Endothelial cell of umbilical vein (primary cell): Measurements from ENCODE around the gene SERPINB10. TPM values are rescaled to one million over a fixed set of nuclear protein-coding genes. Genes with fewer than 3 reads are reported as not detected.

ENCODE experiments used
- BruUV-seq: library from RNA; stranded (reverse); fragments of 400-500 nt; replicated peaks from 2 replicates; lab custom pipeline; 2021; lab: Mats Ljungman, UMichigan
- CTCF ChIA-PET: fragments of 300-600, 350-600 bp; sonication (Branson Sonifier 250); formaldehyde crosslinking; loops from one replicate; lab custom pipeline; 2021; ENCODE audit warnings: antibody characterized with exemption, inconsistent platforms; lab: Charles Lee
- POLR2A ChIA-PET: fragments of 300-600, 350-600 bp; sonication (Branson Sonifier 250); formaldehyde crosslinking; loops from one replicate; lab custom pipeline; 2021; ENCODE audit warnings: antibody characterized with exemption, inconsistent platforms; lab: Charles Lee
- DNase-seq: peaks from one replicate; pipeline ENCODE4 v3.0.0-alpha.2; 2011; ENCODE audit warnings: low read depth, low spot score
- FAIRE-seq: peaks from 2 replicates; lab custom pipeline; 2011; peaks lifted over from hg19 to GRCh38; lab: Jason Lieb, UNC
- H2AFZ ChIP-seq: 2 replicates; pipeline ENCODE4 v1.6.0; 2012; ENCODE audit warnings: low read depth, low read length, control low read depth, inconsistent platforms
- H3K27ac ChIP-seq: 2 replicates; pipeline ENCODE4 v1.5.1; 2011; ENCODE audit warnings: low read depth, mild to moderate bottlenecking, control low read depth, low read length, moderate library complexity; ENCODE audit not compliant: insufficient read depth
- H3K27me3 ChIP-seq, 2 experiments: 2 replicates each; pipeline versions ENCODE4 v1.6.0 to v1.6.1; 2011; ENCODE audit warnings: low read length in 2 of 2, mixed read lengths in 1 of 2; ENCODE audit not compliant: control insufficient read depth in 2 of 2, insufficient read depth in 2 of 2
- H3K36me3 ChIP-seq, 2 experiments: 2 replicates in 1 of 2; 3 replicates in 1 of 2; pipeline ENCODE4 v1.5.1; 2011; ENCODE audit warnings: low read length in 2 of 2, mild to moderate bottlenecking in 1 of 2, moderate library complexity in 1 of 2; ENCODE audit not compliant: control insufficient read depth in 2 of 2, insufficient read depth in 2 of 2; ENCODE audit errors: extremely low read depth in 1 of 2
- H3K4me1 ChIP-seq: 3 replicates; pipeline ENCODE4 v1.5.1; 2011; ENCODE audit warnings: mild to moderate bottlenecking, low read length; ENCODE audit not compliant: control insufficient read depth, insufficient read depth; ENCODE audit errors: extremely low read depth
- H3K4me2 ChIP-seq: 2 replicates; pipeline ENCODE4 v1.6.1; 2011; ENCODE audit warnings: low read length, control low read depth, mixed read lengths; ENCODE audit not compliant: insufficient read depth
- H3K4me3 ChIP-seq, 3 experiments: fragments of 200-600 bp in 1 of 3; sonication (generic), shearing (Covaris generic) in 1 of 3; replicated peaks in 1 of 3; 2 replicates each; pipeline ENCODE4 v1.5.1; 2011 to 2016; ENCODE audit warnings: control low read depth in 3 of 3, low read length in 3 of 3, mild to moderate bottlenecking in 2 of 3, inconsistent platforms in 1 of 3, low read depth in 1 of 3, moderate library complexity in 1 of 3; ENCODE audit not compliant: insufficient read depth in 1 of 3
- H3K79me2 ChIP-seq: 2 replicates; pipeline ENCODE4 v1.6.0; 2012; ENCODE audit warnings: low read length, inconsistent platforms; ENCODE audit not compliant: control insufficient read depth, insufficient read depth
- H3K9ac ChIP-seq: replicated peaks from 2 replicates; pipeline ENCODE3; 2011; ENCODE audit warnings: low read length, control low read depth; ENCODE audit not compliant: insufficient read depth; ENCODE audit errors: extremely low read depth
- H3K9me1 ChIP-seq: replicated peaks from 3 replicates; pipeline ENCODE4 v1.6.0; 2011; ENCODE audit warnings: mild to moderate bottlenecking, low read length; ENCODE audit not compliant: control insufficient read depth, insufficient read depth; ENCODE audit errors: extremely low read depth
- H3K9me3 ChIP-seq: replicated peaks from 2 replicates; pipeline ENCODE4 v1.5.1; 2012; ENCODE audit warnings: low read length, inconsistent platforms; ENCODE audit not compliant: control insufficient read depth, insufficient read depth
- H4K20me1 ChIP-seq: replicated peaks from 2 replicates; pipeline ENCODE3; 2011; ENCODE audit warnings: mild to moderate bottlenecking, low read length; ENCODE audit not compliant: control insufficient read depth, insufficient read depth; ENCODE audit errors: extremely low read depth
- EZH2 ChIP-seq: IDR thresholded peaks from 2 replicates; pipeline ENCODE4 v1.6.1; 2012; ENCODE audit warnings: borderline replicate concordance, low read depth, mild to moderate bottlenecking, moderate library complexity, low read length, inconsistent platforms; ENCODE audit not compliant: severe bottlenecking
- FOS ChIP-seq: IDR thresholded peaks from 2 replicates; pipeline ENCODE4 v1.6.1; 2011; ENCODE audit warnings: mild to moderate bottlenecking, low read length, moderate library complexity, borderline replicate concordance; ENCODE audit not compliant: insufficient read depth
- GATA2 ChIP-seq: IDR thresholded peaks from 2 replicates; pipeline ENCODE4 v1.7.0; 2011; ENCODE audit warnings: low read depth, mild to moderate bottlenecking, moderate library complexity, mixed read lengths, low read length; ENCODE audit not compliant: insufficient read length, insufficient read depth
- JUN ChIP-seq: IDR thresholded peaks from 2 replicates; pipeline ENCODE4 v1.6.1; 2011; ENCODE audit warnings: borderline replicate concordance, low read depth; ENCODE audit not compliant: insufficient read length, insufficient read depth
- MYC ChIP-seq: IDR thresholded peaks from one replicate; pipeline ENCODE4 v1.6.1; 2011; ENCODE audit warnings: mild to moderate bottlenecking, low read depth, low read length
- POLR2A ChIP-seq: IDR thresholded peaks from 2 replicates; pipeline ENCODE4 v1.6.1; 2012; ENCODE audit warnings: low read depth, mild to moderate bottlenecking, control low read depth, low read length
- POLR2AphosphoS5 ChIP-seq: IDR thresholded peaks from 2 replicates; pipeline ENCODE4 v1.6.1; 2012; ENCODE audit warnings: low read depth, mild to moderate bottlenecking, control low read depth, low read length, moderate library complexity; ENCODE audit not compliant: insufficient read depth
- dilution Hi-C: fragments of 300-500 bp; cut with MboI; formaldehyde crosslinking; loops from one replicate; pipeline ENCODE4 v1.15.0; 2019; ENCODE audit warnings: low sequenced_read_pairs; ENCODE audit not compliant: extremely low pct_ligation_motif_present
- intact Hi-C: fragments of 100-400 bp; cut with micrococcal nuclease; formaldehyde crosslinking; loops from one replicate; pipeline ENCODE4 v1.10.0; 2022
- polyA plus RNA-seq, 4 experiments: library from polyadenylated mRNA; depleted of rRNA in 3 of 4; stranded (reverse) in 3 of 4; unstranded in 1 of 4; fragments of >200 nt; gene quantifications; 2 replicates each; pipeline versions ENCODE4 v1.2.1 to v1.2.3, GENCODE V29; 2011 to 2012; ENCODE audit warnings: missing spikeins in 1 of 4
- total RNA-seq: library from RNA; stranded (reverse); gene quantifications from 2 replicates; pipeline ENCODE4 v1.2.3, GENCODE V29; 2021
- TF ChIP-seq, protein P1 (sequence below): IDR thresholded peaks from 2 replicates; pipeline ENCODE4 v1.6.1; 2011; ENCODE audit not compliant: insufficient read depth, insufficient read length

SERPINB10 gene
- total and polyA plus RNA-seq, 2 donors (not counting 3 experiments of a cell fraction or from before 2014, with no cell fraction given): not detected

DNA sequence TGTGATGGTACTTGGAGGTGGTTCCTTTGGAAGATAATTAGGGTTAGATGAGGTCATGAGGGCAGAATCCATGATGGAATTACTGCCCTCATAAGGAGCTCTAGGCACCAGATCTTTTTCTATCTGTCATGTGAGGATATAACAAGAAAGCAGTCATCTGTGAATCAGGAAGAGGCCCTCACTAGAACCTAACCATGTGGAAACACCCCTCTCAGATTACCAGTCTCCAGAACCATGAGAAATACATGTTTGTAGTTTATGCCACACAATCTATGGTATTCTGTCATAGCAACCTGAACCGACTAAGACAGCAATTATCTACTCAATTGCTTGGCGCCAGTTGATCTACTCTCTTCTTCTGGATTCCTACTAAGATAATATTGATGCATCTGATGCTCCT is 2.4 kb upstream of the SERPINB10 start:
- Histone ChIP-seq H3K79me2 (no peaks in the 10 kb centered on the region), H3K36me3 (no peaks in the 10 kb centered on the region), H4K20me1 (no peaks in the 10 kb centered on the region), H3K4me3 (no peak overlapping the region), H3K4me1 (no peaks in the 10 kb centered on the region), H3K27ac (no peak overlapping the region), H3K9me1 (no peaks in the 10 kb centered on the region), H2AFZ (no peak overlapping the region), H3K9ac (no peak overlapping the region), H3K9me3 (no peaks in the 10 kb centered on the region), H3K4me2 (no peak overlapping the region), H3K27me3 (peaks cover 0 to 5% of the 10 kb centered on the region in 2 experiments)
- FAIRE-seq: no peak
- intact Hi-C loops: no loop called here
- POLR2A ChIA-PET: no interaction called here
- dilution Hi-C loops: no loop called here
- no peak for DNase-seq
- no TSS peak for BruUV-seq
- TF ChIP-seq MYC (no peak), POLR2A (no peak)
- TF ChIP-seq, protein P1, sequence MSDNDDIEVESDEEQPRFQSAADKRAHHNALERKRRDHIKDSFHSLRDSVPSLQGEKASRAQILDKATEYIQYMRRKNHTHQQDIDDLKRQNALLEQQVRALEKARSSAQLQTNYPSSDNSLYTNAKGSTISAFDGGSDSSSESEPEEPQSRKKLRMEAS: no peak
- CTCF ChIA-PET: no interaction called here

DNA sequence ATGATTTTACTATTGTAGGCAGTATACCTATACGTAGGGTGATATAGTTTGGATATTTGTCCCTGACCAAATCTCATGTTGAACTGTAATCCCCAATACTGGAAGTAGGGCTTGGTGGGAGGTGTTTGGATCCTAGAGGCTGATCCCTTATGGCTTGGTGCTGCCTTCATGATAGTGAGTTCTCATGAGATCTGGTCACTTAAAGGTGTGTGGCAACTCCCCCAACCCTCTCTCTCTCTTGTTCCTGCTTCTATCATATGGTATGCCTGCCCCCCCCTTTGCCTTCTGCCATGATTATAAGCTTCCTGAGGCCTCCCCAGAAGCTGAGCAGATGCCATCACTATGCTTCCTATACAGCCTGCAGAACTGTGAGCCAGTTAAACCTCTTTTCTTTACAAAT is 1.7 kb upstream of the SERPINB10 start:
- no peak for TF ChIP-seq MYC
- no peak for TF ChIP-seq EZH2
- no peak for TF ChIP-seq POLR2AphosphoS5
- no peak for TF ChIP-seq JUN
- no peak for TF ChIP-seq GATA2
- no peak for TF ChIP-seq FOS
- no peak for TF ChIP-seq POLR2A
- TF ChIP-seq, protein P1: no peak
- dilution Hi-C loops: no loop called here
- H3K36me3 ChIP-seq: no peaks in the 10 kb centered on the region
- POLR2A ChIA-PET: no interaction called here
- H2AFZ ChIP-seq: no peak overlapping the region
- no peaks in the 10 kb centered on the region for H4K20me1 ChIP-seq
- no peak overlapping the region for H3K9ac ChIP-seq
- peaks cover 0 to 5% of the 10 kb centered on the region in 2 experiments for H3K27me3 ChIP-seq
- no peaks in the 10 kb centered on the region for H3K4me1 ChIP-seq
- H3K9me3 ChIP-seq: no peaks in the 10 kb centered on the region
- no peaks in the 10 kb centered on the region for H3K9me1 ChIP-seq
- BruUV-seq: no TSS peak
- H3K4me2 ChIP-seq: no peak overlapping the region
- FAIRE-seq (no peak), DNase-seq (no peak)
- H3K4me3 ChIP-seq: no peak overlapping the region
- H3K27ac ChIP-seq: no peak overlapping the region
- H3K79me2 ChIP-seq: no peaks in the 10 kb centered on the region
- intact Hi-C loops: no loop called here
- CTCF ChIA-PET: no interaction called here
